ENCODE data around the gene MAP2K5.
A peak's percentile ranks its signal among the peaks of the same experiment; 100 is the strongest.

Gene MAP2K5

GRCh38 chr15:67827562-67828277, 285.2 kb downstream of the MAP2K5 start:
- DNase-seq = no peak

DNA sequence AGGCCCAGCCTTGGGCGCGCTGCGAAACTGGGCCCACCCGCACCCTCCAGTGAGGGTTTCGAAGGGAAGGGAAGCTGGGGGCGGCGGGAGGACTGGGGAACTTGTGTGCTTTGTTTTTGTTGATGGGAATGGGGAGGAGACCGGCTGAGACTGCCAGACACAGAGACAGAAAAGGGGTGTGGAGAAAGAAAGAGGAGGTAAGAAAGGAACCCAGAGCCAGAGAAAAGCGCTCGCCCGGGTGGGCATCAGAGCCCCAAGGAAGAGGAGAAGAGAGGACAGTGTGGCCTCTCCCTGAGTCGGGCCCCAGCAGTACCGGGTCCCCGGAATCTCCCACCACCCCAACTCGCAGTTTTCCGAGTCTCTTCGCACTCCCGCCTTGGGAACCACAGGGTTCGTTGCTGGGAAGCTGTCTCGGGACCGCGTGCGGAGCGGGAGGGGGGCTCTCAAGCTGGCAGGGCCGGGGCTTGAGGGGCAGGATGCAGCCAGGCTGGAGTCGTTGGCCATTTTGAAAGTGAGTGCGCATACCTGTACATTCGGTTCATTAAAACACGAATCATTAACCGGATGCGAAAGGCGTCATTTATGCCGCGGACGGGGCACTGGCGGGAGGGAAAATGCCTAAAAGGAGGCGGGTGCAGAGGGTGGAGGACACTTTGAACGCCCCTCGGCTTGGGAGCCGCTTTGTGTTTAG, 285.9 kb downstream of the MAP2K5 start:
- DNase-seq = no peak

DNA sequence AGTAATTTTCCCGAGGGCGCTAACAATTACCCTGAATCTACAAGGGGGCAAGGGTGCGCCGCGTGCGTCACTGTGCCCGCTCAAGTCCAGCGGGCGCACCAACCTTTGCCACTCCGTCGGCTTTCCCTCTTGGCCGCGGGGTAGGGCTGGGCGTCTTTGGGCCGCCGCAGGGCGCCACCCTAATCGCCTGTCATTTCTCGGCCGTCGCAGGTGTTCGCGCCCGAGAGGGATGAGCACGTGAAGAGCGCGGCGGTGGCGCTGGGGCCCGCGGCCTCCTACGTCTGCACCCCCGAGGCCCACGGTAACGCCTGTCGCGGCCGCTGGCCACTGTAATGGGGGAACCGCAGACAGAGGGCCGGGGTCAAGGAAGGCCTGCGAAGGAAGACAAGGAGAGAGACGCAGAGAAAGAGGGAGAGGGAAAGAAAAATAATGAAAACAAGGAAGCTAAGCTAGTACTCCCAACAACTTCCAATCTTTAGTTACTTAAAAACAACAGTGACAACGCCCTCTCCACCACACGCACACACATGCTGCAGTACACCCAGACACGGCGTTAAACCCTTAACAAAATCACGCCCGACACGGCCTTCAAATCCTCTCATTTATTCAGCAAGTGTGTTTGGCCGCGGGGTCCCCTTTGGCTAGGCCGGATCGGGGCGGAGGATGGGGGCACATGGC, 286.6 kb downstream of the MAP2K5 start:
- DNase-seq = no peak

DNA sequence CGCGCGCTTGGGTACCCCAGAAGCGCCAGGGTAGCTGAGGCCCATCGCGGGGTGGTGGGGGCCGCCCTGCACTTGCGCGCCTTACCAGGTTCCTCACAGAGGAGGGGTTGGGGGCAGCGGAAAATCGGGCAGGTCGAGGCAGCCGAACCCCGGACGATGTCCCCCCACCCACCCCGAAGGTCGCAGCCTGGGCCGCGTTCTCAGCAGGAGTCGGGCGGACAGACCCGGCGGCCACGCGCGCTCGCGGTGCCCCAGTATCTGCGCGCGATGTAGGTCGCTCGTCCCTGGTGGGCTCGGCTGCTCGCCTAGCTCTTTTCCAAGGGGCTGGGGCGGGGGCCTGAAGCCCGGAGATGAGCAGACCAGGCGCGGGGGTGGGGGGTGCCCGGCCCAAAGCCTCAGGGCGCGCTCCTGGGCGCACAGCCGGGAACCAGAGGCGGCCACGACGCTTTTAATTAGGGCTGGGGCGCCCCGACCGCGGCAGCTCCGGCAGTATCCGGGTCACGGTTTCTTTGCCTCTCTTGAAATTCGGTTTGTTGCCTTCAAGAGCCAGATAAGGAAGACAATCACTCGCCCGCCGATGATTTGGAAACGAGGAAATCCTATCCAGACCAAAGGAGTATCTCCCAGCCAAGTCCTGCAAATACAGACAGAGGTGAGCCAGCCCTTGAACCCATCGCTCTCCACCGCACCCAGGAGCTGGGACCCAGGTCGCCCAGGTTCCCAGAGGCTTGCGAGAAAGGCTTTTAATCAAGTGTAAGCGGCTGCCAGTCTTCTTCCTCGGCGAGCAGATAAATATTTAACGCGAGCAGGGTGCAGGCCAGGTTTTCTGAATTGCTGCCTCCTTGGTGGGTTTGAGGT, 287.4 kb downstream of the MAP2K5 start:
- DNase-seq = no peak

DNA sequence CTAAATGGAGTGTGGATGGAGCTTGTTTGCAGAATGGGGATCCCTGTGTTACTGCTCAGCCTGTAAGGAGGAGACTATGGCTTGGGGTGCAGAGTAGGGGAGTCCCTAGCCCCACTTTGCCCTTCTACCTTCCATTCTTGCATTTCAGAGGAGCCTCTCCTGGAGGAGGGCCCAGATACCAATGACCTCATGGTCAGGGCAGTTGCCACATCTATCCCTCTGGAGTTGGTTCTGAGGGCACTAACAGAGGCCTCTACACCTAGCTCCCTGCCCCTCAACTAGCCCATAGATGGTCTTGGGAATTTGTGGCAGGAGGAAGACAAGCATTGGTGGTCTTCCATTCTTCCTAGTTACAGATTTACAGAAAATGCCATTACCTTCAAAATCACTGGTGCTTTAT, 288.9 kb downstream of the MAP2K5 start:
- no peak for DNase-seq

GRCh38 chr15:67832031-67832551, 289.6 kb downstream of the MAP2K5 start:
- DNase-seq = no peak

DNA sequence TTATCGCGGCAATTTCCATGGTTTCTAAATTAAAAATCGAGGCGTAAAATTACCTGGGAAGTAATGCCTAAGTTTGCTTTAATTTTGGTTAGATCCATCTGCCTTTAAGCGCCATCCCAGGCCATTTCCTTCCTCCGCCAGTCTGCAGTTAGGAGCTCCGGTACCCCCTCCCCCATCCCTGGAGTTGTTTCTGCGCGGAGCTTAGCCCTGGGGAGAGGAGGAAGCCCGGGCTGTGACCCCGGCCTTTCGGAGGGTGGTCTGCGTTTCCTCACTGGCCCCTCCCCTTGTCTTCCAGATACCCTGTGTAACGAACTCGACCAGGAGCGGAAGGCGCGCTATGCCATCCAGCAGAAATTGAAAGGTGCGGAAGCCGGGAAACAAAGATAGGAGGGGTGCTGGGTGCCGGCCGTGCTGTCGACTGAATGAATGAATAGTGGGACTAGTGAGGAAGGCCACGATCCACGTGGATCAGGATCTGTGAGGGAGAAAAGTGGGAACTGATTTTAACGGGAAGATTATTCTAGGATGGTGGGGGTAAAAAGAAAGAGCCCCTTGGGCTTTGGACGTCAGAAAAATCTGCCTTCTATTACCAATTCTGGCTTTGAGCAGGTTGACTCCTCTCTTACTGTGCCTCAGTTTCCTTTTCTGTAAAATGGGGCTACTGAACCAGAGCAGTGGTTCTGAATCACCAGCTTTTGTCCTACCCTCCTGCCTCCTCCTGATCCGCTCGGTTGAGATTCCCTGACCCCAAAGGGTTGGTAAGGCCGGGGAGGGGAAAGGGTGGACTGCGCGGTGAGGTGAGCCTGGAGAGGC, 290.6 kb downstream of the MAP2K5 start:
- no peak for DNase-seq

DNA sequence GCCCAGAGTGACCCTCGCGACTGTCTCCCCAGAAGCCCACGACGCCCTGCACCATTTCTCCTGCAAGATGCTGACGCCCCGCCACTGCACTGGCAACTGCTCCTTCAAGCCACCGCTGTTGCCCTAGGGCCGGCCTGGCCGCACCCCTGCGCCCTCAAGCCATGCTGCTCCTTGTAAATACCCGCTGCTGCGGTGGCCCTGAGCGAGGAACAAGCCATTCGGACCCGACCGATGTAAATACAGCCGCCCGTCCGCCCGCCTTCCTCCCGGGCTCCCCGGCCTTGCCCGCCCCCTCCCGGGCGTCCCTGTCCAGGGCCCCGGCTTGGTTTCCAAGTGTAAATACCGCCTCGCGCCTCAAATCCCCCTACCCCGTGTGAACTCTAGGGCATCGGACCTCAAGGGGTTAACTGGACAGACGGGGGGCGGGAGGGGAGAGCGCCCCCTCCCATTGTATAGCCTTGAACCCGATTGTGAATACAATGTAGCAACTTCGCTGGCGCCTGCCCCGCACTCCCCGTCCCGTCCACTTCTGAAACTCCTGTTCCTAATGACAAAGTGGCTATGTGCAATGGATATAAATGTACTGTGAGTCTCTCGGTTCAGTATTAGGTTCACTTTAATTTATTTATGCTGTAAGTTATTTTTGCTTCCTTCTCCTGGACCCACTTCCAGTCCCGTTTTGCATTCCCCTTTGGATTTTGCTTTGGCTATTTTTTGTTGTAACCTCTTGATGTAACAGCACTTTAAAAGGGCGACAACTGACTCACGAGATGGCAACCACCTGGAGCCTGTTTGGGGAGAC, 291.4 kb downstream of the MAP2K5 start:
- DNase-seq = no peak

GRCh38 chr15:67834581-67835296, 292.2 kb downstream of the MAP2K5 start:
- DNase-seq = no peak

GRCh38 chr15:67835297-67836133, 293.0 kb downstream of the MAP2K5 start:
- DNase-seq = no peak

DNA sequence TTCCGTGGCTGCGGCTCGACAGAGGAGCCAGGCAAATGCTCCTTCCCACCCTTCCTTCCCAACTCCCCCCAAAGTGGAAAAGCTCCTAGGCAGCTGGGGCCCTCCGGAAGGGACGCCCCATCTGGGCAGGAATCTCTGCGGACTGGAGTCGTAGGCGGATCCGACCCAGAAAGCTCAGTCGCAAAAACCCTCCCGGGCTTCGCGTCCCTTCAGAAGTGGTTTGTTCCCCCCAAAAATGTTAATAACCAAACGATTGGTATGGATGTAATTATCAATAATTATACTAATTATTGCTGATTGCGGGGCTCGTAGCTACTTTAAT, 293.6 kb downstream of the MAP2K5 start:
- DNase-seq = no peak

DNA sequence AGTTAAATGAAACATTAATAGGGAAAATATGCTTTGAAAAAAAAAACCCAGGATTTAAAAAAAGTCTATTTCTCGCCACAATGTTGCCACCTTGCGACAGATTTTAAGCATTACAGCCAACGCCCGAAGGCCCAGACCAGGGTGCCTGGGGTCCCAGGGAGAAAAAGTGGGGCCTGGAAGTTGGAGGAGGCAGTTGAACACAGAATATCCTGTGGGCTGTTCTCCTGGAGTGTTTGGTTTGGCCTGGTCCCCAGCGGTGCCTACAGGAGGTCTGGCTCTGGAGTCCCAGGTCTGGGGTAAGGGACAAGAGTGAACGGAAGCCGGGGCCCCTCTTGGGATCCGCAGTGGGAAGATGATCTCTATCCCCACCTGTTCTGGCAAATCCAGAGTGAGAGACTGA, 294.0 kb downstream of the MAP2K5 start:
- DNase-seq = no peak

- DNase-seq = no peak
Measured at GRCh38 chr15:67836955-67837354, 294.5 kb downstream of the MAP2K5 start.

GRCh38 chr15:67838789-67839332, 296.4 kb downstream of the MAP2K5 start:
- DNase-seq = no peak

DNA sequence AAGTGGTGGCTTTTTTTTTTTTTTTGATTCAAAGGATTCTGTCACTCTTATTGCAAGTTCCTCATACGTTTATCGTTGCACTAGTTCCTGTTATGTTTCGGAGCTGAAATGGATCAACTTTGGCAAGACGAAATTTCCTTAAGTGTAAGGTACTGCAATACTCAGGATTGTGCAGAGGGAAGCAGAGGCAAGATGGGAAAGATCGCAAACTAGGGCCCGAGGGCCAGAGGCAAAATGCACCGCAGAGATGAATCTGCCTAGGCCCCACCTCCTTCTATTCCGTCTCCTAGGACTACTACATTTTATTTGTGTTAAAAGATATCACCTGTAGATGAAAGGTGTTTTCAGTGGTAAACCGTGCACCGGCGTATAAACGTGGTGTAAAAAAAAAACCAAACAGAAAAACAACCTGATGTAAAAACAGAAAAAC, 297.0 kb downstream of the MAP2K5 start:
- no peak for DNase-seq

DNA sequence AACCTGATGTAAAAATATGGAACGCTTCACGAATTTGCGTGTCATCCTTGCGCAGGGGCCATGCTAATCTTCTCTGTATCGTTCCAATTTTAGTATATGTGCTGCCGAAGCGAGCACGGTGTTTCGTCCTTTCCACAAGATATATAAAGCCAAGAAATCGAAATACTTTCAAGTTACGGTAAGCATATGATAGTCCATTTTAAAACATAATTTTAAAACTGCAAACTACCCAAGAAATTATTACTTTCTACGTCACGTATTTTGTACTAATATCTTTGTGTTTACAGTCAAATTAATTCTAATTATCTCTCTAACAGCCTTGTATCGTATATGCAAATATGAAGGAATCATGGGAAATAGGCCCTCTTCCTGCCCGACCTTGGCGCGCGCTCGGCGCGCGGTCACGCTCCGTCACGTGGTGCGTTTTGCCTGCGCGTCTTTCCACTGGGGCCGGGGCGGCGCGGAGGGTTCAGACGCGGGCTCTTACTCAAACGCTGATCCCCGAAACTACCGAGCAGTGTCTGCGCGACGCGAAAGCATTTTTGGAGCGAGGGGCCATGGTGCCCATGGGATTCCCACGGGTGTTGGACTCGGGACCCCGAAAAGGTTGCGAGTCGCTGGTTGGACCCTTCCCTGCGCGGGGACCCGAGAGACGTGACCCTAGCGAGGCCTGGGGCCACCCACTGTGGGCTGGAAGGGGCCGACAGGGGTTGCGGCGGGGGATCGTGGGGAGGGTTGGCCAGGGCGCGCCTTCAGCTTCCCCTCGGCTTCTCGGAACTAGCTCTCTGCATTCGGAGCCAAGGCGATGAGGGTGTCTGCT, 297.6 kb downstream of the MAP2K5 start, which contains the start of gene RNU6-1:
Gene RNU6-1 (minus strand): TSS at position 117 of the 820 bp plus-strand sequence.
- peak; percentile 82 for DNase-seq

- DNase-seq = no peak
Measured at GRCh38 chr15:67840749-67841512, 298.4 kb downstream of the MAP2K5 start.

DNA sequence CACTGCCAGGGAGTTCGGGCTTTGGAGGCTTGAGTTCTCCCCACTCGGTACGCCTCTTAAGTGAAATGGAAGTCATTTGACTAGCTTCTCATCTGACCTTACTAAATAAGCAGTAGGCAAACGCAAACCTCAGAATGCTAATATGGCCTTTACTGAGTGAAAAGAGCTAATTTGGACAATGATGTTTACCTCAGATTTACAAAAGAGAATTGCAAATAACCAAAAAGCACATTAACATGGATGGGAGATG, 298.9 kb downstream of the MAP2K5 start:
- DNase-seq = no peak
